Sciatic nerve (tissue), 2 donors: Measurements from ENCODE around the gene CYB5A. TPM values are rescaled to one million over a fixed set of nuclear protein-coding genes. Genes with fewer than 3 reads are reported as not detected.

Experiments used
- ATAC-seq: fragments of 200-7000 bp; cut with Tn5 transposase; one replicate; pipeline ENCODE4 v1.9.1; 2020; ENCODE audit warnings: mild to moderate bottlenecking, moderate library complexity
- DNase-seq: peaks from one replicate; pipeline ENCODE4 v3.0.0-alpha.2; 2020; ENCODE audit warnings: low spot score
- intact Hi-C: fragments of 100-400 bp; cut with DNase I; formaldehyde crosslinking; loops from one replicate; pipeline ENCODE4 v1.14.2; 2022
- total RNA-seq: library from RNA; stranded (reverse); fragmentation: NEBNext Ultra II Directional; extraction: Animal tissue kit (Norgen Biotek cat#: 25700); gene quantifications from one replicate; pipeline ENCODE4 v1.2.1, GENCODE V29; 2021
- donor health status: DM: no; HTN: no; CAD: no.
- donor health status: DM: no; HTN: no; CAD: no.

CYB5A gene
- total RNA-seq, 1 donor from 2014 or later: 117 TPM

DNA sequence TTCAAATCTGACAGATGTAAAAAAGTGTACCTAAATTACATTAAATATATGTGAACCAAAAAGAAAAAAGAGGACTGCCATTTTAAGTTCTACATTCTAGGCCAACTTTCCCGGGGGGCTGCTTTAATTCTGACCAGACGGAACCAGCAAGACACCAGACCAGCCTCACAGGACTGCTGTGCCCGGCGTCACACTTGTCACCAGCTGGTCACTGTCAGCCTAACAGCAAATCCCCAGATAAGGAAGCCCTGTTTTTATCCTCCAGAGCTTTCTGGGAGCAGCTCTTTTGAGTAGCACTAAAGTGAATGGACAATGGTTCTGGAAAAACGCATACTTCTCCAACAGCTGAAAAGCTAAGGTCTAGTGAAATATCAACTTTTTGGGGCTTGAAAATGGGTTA lies 35.6 kb downstream of the CYB5A start:
- DNase-seq (no peak), ATAC-seq (no peak)
- intact Hi-C loops: no loop called here

DNA sequence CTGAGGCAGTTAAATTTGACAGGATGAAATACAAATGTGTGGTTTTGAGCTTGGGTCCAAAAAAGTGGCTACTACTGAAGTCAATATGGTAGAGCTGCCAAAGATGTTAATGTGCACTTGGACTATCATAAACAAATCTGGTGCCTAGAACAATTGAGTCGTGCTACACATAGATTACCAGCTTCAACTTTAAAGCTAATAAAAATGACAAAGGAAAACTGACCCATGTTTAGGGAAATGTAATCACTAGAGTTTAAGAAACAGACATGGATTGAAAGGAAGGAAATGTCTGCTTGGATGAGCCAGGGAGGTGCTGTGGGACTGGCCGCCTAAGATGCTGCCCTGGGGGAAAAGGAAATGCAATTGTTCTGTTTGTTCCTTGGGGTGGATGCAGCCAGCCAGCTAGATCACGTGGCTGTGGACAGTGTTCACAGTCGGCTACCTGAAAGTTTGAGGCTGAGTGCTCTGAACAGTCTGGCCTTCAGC lies 36.6 kb downstream of the CYB5A start:
- DNase-seq (no peak), ATAC-seq (no peak)
- intact Hi-C loops: no loop called here

DNA sequence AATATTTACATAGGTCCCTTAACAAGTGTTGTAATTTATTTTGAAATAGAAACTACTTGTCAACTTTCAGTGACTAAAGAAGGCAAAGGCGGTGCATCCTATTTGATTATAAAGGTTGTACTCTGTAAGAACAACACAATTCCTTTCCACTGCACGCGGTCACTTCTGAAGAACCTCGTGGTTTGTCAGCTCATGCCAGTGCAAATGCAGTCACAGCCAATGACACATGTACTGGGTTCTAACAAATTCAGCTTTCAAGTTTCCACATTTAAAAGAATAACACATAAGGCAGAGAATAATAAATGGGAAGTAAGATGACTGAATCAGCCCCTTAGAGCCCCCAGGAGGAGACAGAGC lies 39.7 kb downstream of the CYB5A start:
- no peak for DNase-seq
- peak; percentile 55 for ATAC-seq
- intact Hi-C loops: no loop called here

DNA sequence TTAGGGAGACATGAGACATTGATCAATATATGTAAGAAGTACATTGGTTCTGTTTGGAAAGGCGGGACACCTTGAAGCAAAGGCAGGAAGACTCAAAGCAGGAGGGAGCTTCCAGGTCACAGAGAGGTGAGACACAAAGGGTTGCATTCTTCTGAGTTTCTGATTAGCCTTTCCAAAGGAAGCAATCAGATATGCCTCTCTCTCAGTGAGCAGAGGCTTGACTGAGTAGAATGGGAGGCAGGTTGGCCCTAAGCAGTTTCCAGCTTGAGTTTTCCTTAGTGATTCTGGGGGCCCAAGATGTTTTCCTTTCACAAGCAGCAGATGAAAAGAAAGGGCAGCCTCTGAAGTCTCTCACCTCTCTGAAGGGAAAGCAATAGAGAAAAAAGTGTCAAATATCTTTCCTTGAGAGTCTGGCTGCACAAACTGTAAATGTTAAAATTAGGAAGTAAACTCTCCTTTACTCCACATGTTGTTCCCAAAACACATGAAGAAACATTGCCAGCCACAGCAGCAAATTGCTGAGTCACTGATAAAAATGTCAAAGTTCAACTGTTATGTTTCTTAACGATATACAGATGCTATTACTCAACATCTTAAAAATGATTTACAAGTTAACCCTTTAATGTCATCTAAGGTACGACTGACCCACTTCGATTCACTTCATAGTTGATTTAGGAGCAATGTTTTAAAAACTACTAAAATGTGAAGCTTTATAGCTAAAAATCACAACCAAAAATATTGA lies 40.3 kb downstream of the CYB5A start:
- intact Hi-C loops: no loop called here
- ATAC-seq (peak; percentile 88), DNase-seq (no peak)

DNA sequence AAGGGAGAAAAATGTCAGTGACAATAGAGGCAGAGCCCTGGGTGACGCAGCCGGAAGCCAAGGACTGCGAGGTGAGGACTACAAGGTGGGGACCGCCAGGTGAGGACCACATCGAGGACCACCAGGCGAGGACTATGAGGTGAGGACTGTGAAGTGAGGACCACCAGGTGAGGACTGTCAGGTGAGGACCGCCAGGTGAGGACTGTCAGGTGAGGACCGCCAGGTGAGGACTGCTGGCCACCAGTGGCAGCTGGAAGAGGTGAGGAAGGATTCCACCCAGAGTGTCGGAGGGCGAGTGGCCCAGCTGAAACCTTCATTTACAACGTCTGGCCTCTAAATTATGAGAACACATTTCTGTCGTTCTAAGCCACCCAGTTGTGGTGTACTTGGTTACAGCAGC lies 41.6 kb downstream of the CYB5A start:
- ATAC-seq: no peak
- intact Hi-C loops: no loop called here

DNA sequence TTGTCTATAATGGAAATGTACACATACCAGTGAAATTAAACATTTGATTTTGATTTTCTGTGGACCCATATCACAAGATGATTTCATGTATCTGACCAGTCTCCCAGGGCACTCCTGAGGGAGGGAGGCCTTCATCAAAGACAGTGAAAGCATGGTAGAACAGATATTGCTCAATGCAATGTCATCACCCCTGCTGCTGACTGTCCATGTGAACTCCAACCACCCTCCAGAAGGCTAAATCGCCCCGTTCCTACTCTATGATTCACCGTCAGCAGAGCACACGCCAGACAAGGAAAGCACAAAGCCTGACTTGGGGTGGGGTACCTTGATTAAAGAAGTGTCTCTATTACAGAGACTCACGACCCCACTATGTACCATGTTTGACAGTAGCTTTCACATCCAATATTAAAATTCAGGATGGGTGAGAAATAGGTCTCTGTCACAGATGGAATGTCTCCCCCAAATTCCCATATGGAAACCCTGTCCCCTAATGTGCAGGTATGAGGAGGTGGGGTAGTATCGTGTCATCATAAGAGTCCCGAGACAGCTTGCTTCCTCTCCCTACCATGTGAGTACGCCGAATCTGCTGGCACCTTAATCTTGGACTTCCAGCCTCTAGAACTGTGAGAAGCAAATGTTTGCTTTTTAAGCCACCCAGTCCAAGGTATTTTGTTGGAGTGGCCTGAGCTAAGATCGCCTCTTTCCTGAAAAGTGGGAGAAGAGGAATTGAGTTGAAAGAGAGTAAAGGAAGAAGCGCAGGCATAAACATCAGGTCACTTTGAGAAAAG lies 42.4 kb downstream of the CYB5A start:
- intact Hi-C loops: no loop called here
- DNase-seq (no peak), ATAC-seq (peak; percentile 85)

More for the DNA sequence above, 41.6 kb downstream of the CYB5A start:
- DNase-seq: no peak

DNA sequence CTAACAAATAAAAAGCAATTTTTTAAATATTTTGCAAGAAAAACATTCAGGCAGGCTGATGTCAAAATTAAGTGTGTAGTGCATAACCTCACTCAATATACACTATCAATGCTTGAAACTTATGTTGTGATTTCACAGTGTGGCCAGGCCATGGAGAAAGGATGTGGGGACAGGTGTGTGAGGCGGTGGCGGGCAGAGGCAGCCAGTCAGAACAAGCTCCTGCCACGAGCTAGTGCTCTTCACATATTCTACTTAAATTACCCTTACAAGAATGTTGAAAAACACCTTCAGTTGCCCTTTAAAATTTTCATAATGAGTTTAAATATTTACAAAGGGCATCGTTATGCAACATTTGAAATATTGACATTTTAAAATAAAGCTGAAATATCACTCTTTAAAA lies 43.2 kb downstream of the CYB5A start:
- no peak for ATAC-seq
- intact Hi-C loops: no loop called here
- no peak for DNase-seq

DNA sequence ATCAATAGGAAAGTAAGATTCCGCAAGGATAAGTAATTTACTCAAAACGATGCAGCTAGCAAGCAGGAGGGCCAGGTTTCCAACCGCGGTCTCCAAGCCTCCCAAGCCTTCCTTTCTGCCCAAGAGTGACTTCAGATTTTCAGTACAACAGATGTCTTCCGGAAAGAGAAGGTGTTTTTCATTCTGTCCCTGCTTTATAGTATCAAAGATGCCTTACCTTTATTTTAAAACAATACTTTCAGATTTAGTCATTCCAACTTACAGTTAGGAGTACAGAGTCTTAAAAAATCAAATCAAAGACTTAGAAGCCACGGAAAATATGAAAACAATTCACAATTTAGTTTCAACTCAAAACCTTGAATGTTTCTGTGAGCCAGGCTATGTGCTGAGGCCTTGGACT lies 43.6 kb downstream of the CYB5A start:
- DNase-seq (no peak), ATAC-seq (no peak)
- intact Hi-C loops: no loop called here

DNA sequence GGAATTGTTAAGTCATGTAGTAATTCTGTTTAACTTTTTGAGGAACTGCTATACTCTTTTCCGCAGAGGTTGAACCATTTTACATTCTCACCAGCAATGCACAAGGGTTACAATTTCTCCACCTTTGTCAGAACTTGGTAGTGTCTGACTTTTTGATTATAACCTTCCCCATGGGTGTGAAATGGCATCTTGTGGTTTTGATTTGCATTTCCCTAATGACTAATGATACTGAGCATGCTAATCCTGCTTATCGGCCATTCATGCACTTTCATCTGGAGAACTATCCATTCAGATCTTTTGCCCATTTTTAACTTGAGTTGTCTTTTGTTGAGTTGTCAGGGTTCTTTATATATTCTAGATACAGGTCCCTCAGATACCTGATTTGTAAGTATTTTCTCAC lies 47.2 kb downstream of the CYB5A start:
- intact Hi-C loops: no loop called here
- ATAC-seq: no peak
- no peak for DNase-seq

DNA sequence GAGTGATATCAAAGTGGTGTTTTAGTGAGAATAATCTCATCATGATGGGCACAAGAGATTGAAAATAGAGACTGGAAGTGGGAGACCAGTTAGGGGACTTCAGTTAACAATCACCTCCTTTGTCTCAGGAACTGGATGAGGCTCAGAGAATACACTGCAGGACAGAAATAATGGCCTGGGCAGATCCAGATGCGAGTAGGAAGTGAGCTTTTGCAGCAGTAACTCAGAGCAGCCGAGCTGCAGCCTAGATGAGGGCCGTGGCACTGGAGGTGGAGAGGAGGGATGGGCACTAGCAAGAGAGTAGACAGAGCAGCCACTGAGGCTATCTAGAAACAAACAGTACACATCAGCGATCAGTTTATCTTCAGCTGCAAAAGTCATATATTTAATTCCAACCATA lies 48.6 kb downstream of the CYB5A start:
- intact Hi-C loops: no loop called here
- ATAC-seq (peak; percentile 40), DNase-seq (no peak)

DNA sequence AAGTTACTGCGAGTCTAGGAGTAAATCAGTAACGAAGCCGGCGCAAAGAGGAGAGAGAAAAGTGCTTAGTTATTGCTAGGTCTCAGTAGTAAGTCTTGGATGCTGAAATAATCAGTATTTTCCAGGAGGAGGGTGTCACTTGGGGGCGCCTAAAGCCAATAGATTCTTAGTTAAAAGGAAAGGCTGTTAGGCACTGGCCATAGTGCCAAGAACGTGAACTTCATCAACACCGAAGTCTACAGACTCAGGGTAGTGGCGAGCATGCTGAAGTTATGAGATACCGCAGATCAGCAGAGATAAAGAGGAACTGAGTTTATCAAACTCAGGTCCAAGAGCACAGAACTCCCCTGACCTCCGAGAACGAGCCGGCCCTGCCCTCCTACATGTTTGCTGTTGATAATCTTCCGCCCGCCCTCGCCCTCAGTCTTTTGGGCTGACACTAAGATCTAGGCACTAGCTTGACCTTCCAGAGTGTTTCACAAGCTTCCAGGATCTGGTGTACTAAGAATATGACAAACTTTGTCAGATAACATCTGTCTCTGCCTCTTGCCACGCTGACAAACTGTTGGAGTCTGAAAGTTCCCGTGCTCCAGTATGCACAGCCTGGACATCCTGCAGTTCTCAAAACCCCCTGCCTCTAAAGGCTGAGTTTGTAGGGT lies 49.2 kb downstream of the CYB5A start:
- DNase-seq: no peak
- intact Hi-C loops: no loop called here
- peak; percentile 72 for ATAC-seq

DNA sequence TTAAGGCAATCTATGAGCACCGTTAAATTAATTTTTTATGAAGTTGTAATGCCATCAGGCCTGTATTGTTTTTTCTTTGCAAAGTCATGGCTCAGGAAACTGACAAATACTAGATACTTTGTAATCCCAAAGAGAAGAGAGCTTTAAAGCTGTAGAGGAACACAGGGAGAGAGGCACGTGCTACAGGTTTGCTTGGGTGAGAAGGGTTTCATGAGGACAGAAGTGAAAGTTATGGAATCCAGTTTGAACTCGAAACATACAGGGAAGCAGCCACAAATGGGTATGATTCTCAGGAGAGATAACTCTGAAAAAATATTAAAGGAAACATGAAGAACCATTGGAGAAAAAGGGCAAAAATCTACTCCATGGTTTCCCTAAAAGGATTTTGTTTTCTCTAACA lies 49.8 kb downstream of the CYB5A start:
- DNase-seq: no peak
- intact Hi-C loops: no loop called here
- ATAC-seq: no peak

DNA sequence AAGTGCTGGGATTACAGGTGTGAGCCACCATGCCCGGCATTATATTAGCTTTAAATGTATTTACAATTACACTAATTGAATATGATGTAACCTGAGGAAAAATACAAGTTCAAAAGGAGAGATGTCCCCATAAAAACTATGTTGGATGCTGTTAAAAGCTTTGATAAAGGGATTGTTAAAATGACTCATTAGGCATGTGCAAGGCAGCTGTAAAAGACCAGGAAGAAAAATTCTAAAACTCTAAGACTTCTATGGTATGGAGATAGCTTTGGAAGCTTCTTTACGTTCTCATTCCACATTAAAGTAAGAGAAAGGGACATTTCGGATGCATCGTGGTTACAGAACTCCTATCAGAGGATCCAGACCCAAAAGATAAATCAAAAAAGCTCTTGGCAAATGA lies 50.3 kb downstream of the CYB5A start:
- ATAC-seq: no peak
- DNase-seq: no peak
- intact Hi-C loops: no loop called here

DNA sequence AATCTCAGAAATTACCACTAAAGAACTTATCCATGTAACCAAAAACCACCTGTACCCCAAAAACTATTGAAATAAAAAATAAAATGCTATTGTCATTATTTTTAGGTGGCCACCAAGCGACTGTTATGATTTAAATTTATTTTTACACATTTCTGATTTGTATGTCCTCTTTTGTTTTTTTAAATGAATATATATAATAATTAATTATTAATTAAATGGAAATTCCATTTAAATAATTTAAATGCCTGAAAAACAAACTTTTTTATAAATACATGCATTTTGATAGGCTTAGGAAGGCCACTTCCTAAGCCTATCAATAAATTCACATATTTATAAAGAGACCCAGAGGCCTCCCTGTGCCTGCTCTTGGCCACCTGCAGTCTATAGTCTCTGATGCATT lies 52.2 kb downstream of the CYB5A start:
- intact Hi-C loops: no loop called here
- no peak for DNase-seq
- ATAC-seq: no peak

DNA sequence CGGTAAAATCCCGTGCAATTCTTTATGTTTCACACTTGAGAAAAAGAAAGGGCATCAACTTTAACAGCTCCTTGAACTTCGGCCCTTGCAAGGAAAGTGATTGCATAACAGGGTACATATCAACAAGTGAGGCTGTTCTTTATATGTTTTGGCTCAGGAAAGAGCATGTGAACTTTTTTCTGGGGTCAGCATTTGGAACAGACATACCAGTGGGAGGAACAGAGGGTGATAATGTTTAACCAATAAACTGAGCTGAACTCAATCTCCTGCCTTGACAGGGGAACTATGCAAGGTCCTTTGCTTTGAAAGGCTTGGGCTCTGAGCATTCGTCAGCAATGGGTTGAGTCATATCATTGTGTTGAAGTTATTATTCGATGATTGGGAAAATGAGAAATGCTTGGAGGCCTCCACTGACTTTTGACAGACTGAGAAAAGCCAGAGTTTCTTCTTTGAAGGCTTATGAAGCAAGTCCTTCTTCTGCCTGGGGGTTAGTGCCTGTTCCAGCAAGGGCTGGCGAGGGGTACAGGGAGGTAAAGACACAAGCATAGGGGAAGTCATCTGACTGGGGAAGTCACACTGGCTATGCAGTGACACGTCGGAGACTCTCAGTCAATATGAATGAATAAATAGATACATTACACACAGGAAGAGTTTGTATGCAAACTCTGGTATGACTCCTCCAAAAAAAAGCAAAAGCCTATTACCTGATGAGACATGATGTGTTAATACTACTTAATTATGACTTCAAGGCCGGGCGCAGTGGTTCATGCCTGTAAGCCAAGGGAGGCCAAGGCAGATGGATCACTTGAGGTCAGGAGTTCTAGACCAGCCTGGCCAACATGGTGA lies 57.2 kb downstream of the CYB5A start:
- intact Hi-C loops: no loop called here
- DNase-seq (no peak), ATAC-seq (peak; percentile 96)

DNA sequence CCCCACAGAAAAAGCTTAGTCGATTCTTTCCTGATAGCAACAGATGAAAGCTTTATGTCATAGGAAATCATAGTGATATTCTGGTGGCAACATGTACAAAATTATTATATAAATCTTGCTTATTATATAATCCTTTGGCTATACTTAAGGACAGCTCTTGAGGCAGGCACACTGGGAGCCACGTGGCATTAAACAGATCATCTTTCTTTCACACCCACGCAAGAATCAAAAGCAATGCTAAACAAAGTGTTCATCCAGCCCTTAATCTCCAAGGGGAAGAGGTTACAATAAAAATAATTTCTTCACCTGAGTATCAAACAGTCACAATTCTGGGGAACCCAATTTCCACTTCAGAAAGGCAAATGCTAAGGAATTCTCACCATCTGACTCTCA lies 57.8 kb downstream of the CYB5A start:
- DNase-seq: no peak
- intact Hi-C loops: no loop called here

DNA sequence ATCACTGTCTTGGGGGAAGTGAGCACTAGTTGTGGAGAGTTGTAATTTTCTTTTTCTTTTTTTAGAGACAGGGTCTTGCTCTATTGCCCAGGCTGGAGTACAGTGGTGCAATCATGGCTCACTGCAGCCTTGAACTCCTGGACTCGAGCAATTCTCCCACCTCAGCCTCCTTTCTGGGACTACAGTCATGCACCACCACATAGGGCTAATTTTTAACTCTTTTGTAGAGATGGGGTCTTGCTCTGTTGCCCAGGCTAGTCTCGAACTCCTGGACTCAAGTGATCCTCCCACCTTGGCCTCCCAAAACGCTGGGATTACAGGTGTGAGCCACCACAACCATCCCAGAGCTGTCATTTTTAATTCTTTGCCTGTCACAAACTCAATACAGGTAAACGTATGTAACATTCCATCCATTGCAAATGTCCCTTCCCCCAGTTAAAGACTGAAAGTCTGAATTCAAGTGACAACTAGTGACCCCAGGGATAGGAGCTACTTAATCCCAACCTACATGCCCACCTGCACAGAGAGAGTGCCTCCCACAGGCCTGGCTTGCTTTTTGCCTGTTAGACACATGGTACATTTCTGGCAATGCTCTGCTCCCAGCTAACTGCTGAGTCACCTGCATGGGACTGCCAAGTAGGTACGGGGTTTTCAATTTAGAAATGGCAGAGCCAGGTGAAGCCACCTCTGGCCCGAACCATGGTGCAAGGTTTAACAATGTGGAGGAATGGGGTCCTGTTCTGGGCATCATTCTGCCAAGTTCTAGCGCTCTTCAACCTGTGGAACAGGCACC lies 60.6 kb downstream of the CYB5A start:
- DNase-seq (no peak), ATAC-seq (no peak)
- intact Hi-C loops: no loop called here

More for the DNA sequence above, 57.8 kb downstream of the CYB5A start:
- peak; percentile 73 for ATAC-seq

DNA sequence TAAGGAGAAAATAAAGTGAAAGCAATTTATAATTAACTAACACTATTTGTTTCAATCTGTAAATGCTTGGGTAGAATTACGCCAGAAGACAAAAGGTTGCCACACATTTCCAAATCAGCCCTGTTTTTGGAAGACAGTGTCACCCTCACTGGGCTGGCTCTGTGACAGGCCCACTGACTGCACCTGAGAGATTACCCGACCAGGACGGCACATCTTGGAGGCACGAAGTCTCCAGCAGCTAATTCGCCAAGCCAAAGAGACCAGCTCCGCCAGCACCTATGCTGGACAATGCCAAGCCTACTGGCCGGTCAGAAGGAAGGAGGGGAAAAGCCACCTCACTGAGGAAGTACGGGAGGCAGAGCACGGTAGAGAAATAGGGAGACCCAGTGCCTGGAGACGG lies 61.9 kb downstream of the CYB5A start:
- intact Hi-C loops: no loop called here
- DNase-seq: no peak
- no peak for ATAC-seq
